ENCODE data around the gene KRTAP10-3. TPM values are rescaled to one million over a fixed set of nuclear protein-coding genes. Genes with fewer than 3 reads are reported as not detected.
A peak's percentile ranks its signal among the peaks of the same experiment; 100 is the strongest.

Gene KRTAP10-3
- total and polyA plus RNA-seq, 2 of the 13 experiments (the other 11 are each of a cell fraction or from before 2014, with no cell fraction given), result not detected

- TF ChIP-seq HNF1B (CRISPR knock-in tag; IDR thresholded peaks at IDR 0.05), result peak; percentile 63
- peak; percentile 37; the same call in 1 of the 2 replicates for TF ChIP-seq ZNF333 (CRISPR knock-in tag; IDR thresholded peaks at IDR 0.05; ENCODE audit: borderline replicate concordance)
- 0 out of 2 replicates have a peak, but pooled peaks have one; percentile 57 for TF ChIP-seq GLI4 (CRISPR knock-in tag; IDR thresholded peaks at IDR 0.05; ENCODE audit: borderline replicate concordance)
- TF ChIP-seq ZBTB2 (CRISPR knock-in tag; IDR thresholded peaks at IDR 0.05; ENCODE audit: low read depth), result no peak
- TF ChIP-seq KDM5B (CRISPR knock-in tag; IDR thresholded peaks at IDR 0.05; ENCODE audit: borderline replicate concordance), result 0 out of 2 replicates have a peak, but pooled peaks have one; percentile 47
- peak; percentile 61 for TF ChIP-seq PATZ1 (CRISPR knock-in tag; IDR thresholded peaks at IDR 0.05)
- peak; percentile 24; the same call in 1 of the 2 replicates for TF ChIP-seq FOXP4 (CRISPR knock-in tag; IDR thresholded peaks at IDR 0.05)
- peak; percentile 2; the same call in 1 of the 2 replicates for TF ChIP-seq HDAC2 (CRISPR knock-in tag; IDR thresholded peaks at IDR 0.05)
- TF ChIP-seq SOX13 (IDR thresholded peaks at IDR 0.05), result no peak
- peak in 1 of 2 experiments; percentile 72; a peak in 2 of 4 replicates for TF ChIP-seq SOX13 (CRISPR knock-in tag; conservative IDR thresholded peaks at IDR 0.05 in 1 of 2, IDR thresholded peaks at IDR 0.05 in 1 of 2)
- TF ChIP-seq FOXC1 (CRISPR knock-in tag; IDR thresholded peaks at IDR 0.05; ENCODE audit: borderline replicate concordance), result 0 out of 2 replicates have a peak, but pooled peaks have one; percentile 29
- TF ChIP-seq ZNF768 (CRISPR knock-in tag; IDR thresholded peaks at IDR 0.05), result 0 out of 2 replicates have a peak, but pooled peaks have one; percentile 35
- TF ChIP-seq ZNF563 (CRISPR knock-in tag; IDR thresholded peaks at IDR 0.05), result 0 out of 2 replicates have a peak, but pooled peaks have one; percentile 12
- TF ChIP-seq KDM6A (CRISPR knock-in tag; IDR thresholded peaks at IDR 0.05; ENCODE audit: low read depth), result peak; percentile 44; the same call in 1 of the 2 replicates
- peak; percentile 74; the same call in 1 of the 2 replicates for TF ChIP-seq ZNF761 (CRISPR knock-in tag; conservative IDR thresholded peaks at IDR 0.05)
- TF ChIP-seq ZNF570 (CRISPR knock-in tag; IDR thresholded peaks at IDR 0.05; ENCODE audit: borderline replicate concordance), result no peak
- TF ChIP-seq SP1 (IDR thresholded peaks at IDR 0.05), result no peak
- TF ChIP-seq SP1 (CRISPR knock-in tag; IDR thresholded peaks at IDR 0.05), result no peak; the same call in 1 of the 2 replicates
- peak; percentile 59; the same call in 1 of the 2 replicates for TF ChIP-seq ZFP37 (CRISPR knock-in tag; IDR thresholded peaks at IDR 0.05; ENCODE audit: borderline replicate concordance)
- TF ChIP-seq CEBPG (CRISPR knock-in tag; IDR thresholded peaks at IDR 0.05), result peak; percentile 31; the same call in 1 of the 2 replicates
- TF ChIP-seq SAP130 (CRISPR knock-in tag; IDR thresholded peaks at IDR 0.05; ENCODE audit: low read depth), result peak; percentile 78
- no peak for TF ChIP-seq KMT2B (CRISPR knock-in tag; IDR thresholded peaks at IDR 0.05)
- peak; percentile 96 for TF ChIP-seq RXRA (CRISPR knock-in tag; IDR thresholded peaks at IDR 0.05)
Observed at GRCh38 chr21:44574457-44575306, 16.1 kb upstream of the KRTAP10-3 start (continued).
